HCT116 (cell line): ENCODE results near the gene DIDO1. TPM values are rescaled to one million over a fixed set of nuclear protein-coding genes. Genes with fewer than 3 reads are reported as not detected.

Experiments used
- ATAC-seq: fragments of 200-7000 bp; cut with Tn5 transposase; 2 replicates; pipeline ENCODE4 v1.9.1; 2020; ENCODE audit warnings: mild to moderate bottlenecking, moderate library complexity
- BruUV-seq: library from RNA; stranded (reverse); fragments of 400-500 nt; replicated peaks from 2 replicates; lab custom pipeline; 2021; lab: Mats Ljungman, UMichigan
- CTCF ChIA-PET: fragments of 300-600 bp; sonication (Branson Sonifier 250); formaldehyde crosslinking; loops from one replicate; lab custom pipeline; 2021; ENCODE audit warnings: antibody characterized with exemption; lab: Charles Lee
- POLR2A ChIA-PET: fragments of 300-600, 350-600 bp; sonication (Branson Sonifier 250); formaldehyde crosslinking; loops from one replicate; lab custom pipeline; 2021; ENCODE audit warnings: antibody characterized with exemption; lab: Charles Lee
- RAD21 ChIA-PET, 2 experiments: fragments of 300-600 bp; sonication (Branson Sonifier 250); formaldehyde crosslinking; loops; one replicate each; lab custom pipeline; 2023; ENCODE audit warnings: low total read pairs in 2 of 2; ENCODE audit not compliant: uncharacterized antibody in 2 of 2, unreplicated experiment in 2 of 2, low non-redundant PET in 1 of 2; lab: Charles Lee
- DNase-seq: peaks from one replicate; pipeline ENCODE4 v3.0.0-alpha.2; 2010; ENCODE audit warnings: low read depth, low spot score
- H2AFZ ChIP-seq: fragments of 200-600 bp; shearing (Covaris generic), sonication (generic); 2 replicates; pipeline ENCODE4 v1.6.1; 2017; ENCODE audit warnings: low read depth, mixed run types, mixed read lengths, antibody characterized with exemption, low read length; ENCODE audit not compliant: poor library complexity, severe bottlenecking
- H3K27ac ChIP-seq: 2 replicates; pipeline ENCODE4 v1.5.1; 2012; ENCODE audit warnings: low read depth, low read length
- H3K27me3 ChIP-seq: fragments of 200-600 bp; sonication (generic); 2 replicates; pipeline ENCODE4 v1.6.1; 2016; ENCODE audit warnings: mixed run types, low read length, mixed read lengths; ENCODE audit not compliant: insufficient read depth
- H3K36me3 ChIP-seq, 2 experiments: fragments of 200-500 bp in 1 of 2; fragments of 200-600 bp in 1 of 2; sonication (Bioruptor generic) in 1 of 2; sonication (generic) in 1 of 2; 2 replicates each; pipeline versions ENCODE4 v1.5.1 to v1.6.1; 2014 to 2016; ENCODE audit warnings: low read length in 2 of 2, inconsistent platforms in 1 of 2, mixed read lengths in 1 of 2, mixed run types in 1 of 2; ENCODE audit not compliant: insufficient read depth in 2 of 2, control insufficient read depth in 1 of 2
- H3K4me1 ChIP-seq, 2 experiments: fragments of 200-600 bp in 1 of 2; sonication (generic) in 1 of 2; 2 replicates each; pipeline versions ENCODE4 v1.5.1 to v1.6.1; 2012 to 2017; ENCODE audit warnings: low read length in 2 of 2, inconsistent platforms in 1 of 2, mild to moderate bottlenecking in 1 of 2, mixed read lengths in 1 of 2, mixed run types in 1 of 2, moderate library complexity in 1 of 2; ENCODE audit not compliant: insufficient read depth in 2 of 2, control insufficient read depth in 1 of 2
- H3K4me2 ChIP-seq: fragments of 200-600 bp; sonication (generic); 2 replicates; pipeline ENCODE4 v1.6.1; 2017; ENCODE audit warnings: mixed run types, low read length, mixed read lengths
- H3K4me3 ChIP-seq, 2 experiments: fragments of 200-600 bp in 1 of 2; sonication (generic) in 1 of 2; replicated peaks in 1 of 2; 2 replicates each; pipeline ENCODE4 v1.5.1; 2011 to 2016; ENCODE audit warnings: low read length in 2 of 2, control low read depth in 1 of 2, low read depth in 1 of 2, mild to moderate bottlenecking in 1 of 2, mixed read lengths in 1 of 2, mixed run types in 1 of 2
- H3K79me2 ChIP-seq: fragments of 200-600 bp; sonication (generic); 2 replicates; pipeline ENCODE4 v1.6.1; 2017; ENCODE audit warnings: mild to moderate bottlenecking, mixed run types, low read length, moderate library complexity, mixed read lengths; ENCODE audit not compliant: insufficient read depth
- H3K9ac ChIP-seq: fragments of 200-600 bp; sonication (generic); 2 replicates; pipeline ENCODE4 v1.6.1; 2016; ENCODE audit warnings: low read length, mixed read lengths
- H3K9me2 ChIP-seq: fragments of 200-600 bp; sonication (generic), shearing (Covaris generic); 2 replicates; pipeline ENCODE4 v1.6.1; 2017; ENCODE audit warnings: mixed run types, mild to moderate bottlenecking, moderate library complexity; ENCODE audit not compliant: insufficient read depth
- H3K9me3 ChIP-seq, 2 experiments: fragments of 200-500 bp in 1 of 2; fragments of 200-600 bp in 1 of 2; sonication (Bioruptor generic) in 1 of 2; sonication (generic) in 1 of 2; 2 replicates each; pipeline ENCODE4 v1.6.1; 2014 to 2017; ENCODE audit warnings: low read length in 2 of 2, mixed read lengths in 2 of 2, inconsistent platforms in 1 of 2, low read depth in 1 of 2, mild to moderate bottlenecking in 1 of 2, mixed run types in 1 of 2, moderate library complexity in 1 of 2; ENCODE audit not compliant: control insufficient read depth in 1 of 2, insufficient read depth in 1 of 2
- H4K20me1 ChIP-seq: fragments of 200-600 bp; sonication (generic), shearing (Covaris generic); 2 replicates; pipeline ENCODE4 v1.6.1; 2017; ENCODE audit warnings: mixed run types, mild to moderate bottlenecking, moderate library complexity; ENCODE audit not compliant: insufficient read depth
- ATF3 ChIP-seq: IDR thresholded peaks from 2 replicates; pipeline ENCODE4 v1.6.1; 2012
- CBX3 ChIP-seq: IDR thresholded peaks from 2 replicates; pipeline ENCODE4 v1.6.1; 2012; ENCODE audit warnings: low read depth
- CEBPB ChIP-seq: IDR thresholded peaks from 2 replicates; pipeline ENCODE4 v1.6.1; 2012; ENCODE audit warnings: low read depth
- ELF1 ChIP-seq: IDR thresholded peaks from 2 replicates; pipeline ENCODE4 v1.6.1; 2012; ENCODE audit warnings: low read depth, borderline replicate concordance
- EZH2phosphoT487 ChIP-seq: fragments of 200-600 bp; IDR thresholded peaks from 2 replicates; pipeline ENCODE4 v1.6.1; 2018; ENCODE audit warnings: antibody characterized with exemption, borderline replicate concordance
- FOSL1 ChIP-seq: IDR thresholded peaks from 2 replicates; pipeline ENCODE4 v1.6.1; 2012; ENCODE audit warnings: low read depth
- JUND ChIP-seq: IDR thresholded peaks from 2 replicates; pipeline ENCODE4 v1.6.1; 2012
- MAX ChIP-seq: IDR thresholded peaks from 2 replicates; pipeline ENCODE4 v1.6.1; 2012
- POLR2A ChIP-seq: IDR thresholded peaks from 2 replicates; pipeline ENCODE4 v1.7.0; 2011; ENCODE audit warnings: borderline replicate concordance; ENCODE audit not compliant: insufficient read depth, insufficient read length; ENCODE audit errors: extremely low read depth
- POLR2AphosphoS5 ChIP-seq: IDR thresholded peaks from 2 replicates; pipeline ENCODE4 v1.6.1; 2011; ENCODE audit warnings: mild to moderate bottlenecking, low read depth, low read length, moderate library complexity
- RAD21 ChIP-seq: IDR thresholded peaks from 2 replicates; pipeline ENCODE4 v1.6.1; 2012; ENCODE audit warnings: low read depth, mild to moderate bottlenecking
- SP1 ChIP-seq: IDR thresholded peaks from 2 replicates; pipeline ENCODE4 v1.6.1; 2012; ENCODE audit warnings: low read depth
- SRF ChIP-seq: IDR thresholded peaks from 2 replicates; pipeline ENCODE4 v1.6.1; 2012; ENCODE audit warnings: low read depth
- TCF7L2 ChIP-seq: IDR thresholded peaks from 2 replicates; pipeline ENCODE4 v1.7.0; 2011; ENCODE audit warnings: borderline replicate concordance, inconsistent platforms; ENCODE audit not compliant: insufficient read depth, insufficient read length; ENCODE audit errors: extremely low read depth
- YY1 ChIP-seq: IDR thresholded peaks from 2 replicates; pipeline ENCODE4 v1.6.1; 2011; ENCODE audit warnings: low read length, low read depth, moderate library complexity, mild to moderate bottlenecking; ENCODE audit not compliant: insufficient replicate concordance; ENCODE audit errors: extremely low read depth
- ZBTB33 ChIP-seq: IDR thresholded peaks from 2 replicates; pipeline ENCODE4 v1.6.1; 2011; ENCODE audit warnings: mild to moderate bottlenecking, low read length, moderate library complexity; ENCODE audit not compliant: insufficient replicate concordance; ENCODE audit errors: extremely low read depth
- ZFX ChIP-seq: fragments of 450-650 bp; IDR thresholded peaks from 2 replicates; pipeline ENCODE4 v1.6.1; 2017
- intact Hi-C: fragments of 100-400 bp; cut with micrococcal nuclease; formaldehyde crosslinking; loops from 2 replicates; pipeline ENCODE4 v1.10.0; 2022
- total RNA-seq: library from RNA; stranded (reverse); gene quantifications from one replicate; pipeline ENCODE4 v1.2.1, GENCODE V29; 2021; ENCODE audit not compliant: unreplicated experiment

DIDO1 gene
- total RNA-seq, 1 experiment from 2014 or later, result 41.4 TPM

GRCh38 chr20:62945771-62946339 is 19.6 kb upstream of the DIDO1 start:
- Histone ChIP-seq H3K79me2 (peaks cover 28% of the 10 kb centered on the region), H3K27ac (no peak overlapping the region), H3K4me2 (no peak overlapping the region), H3K27me3 (no peaks in the 10 kb centered on the region), H2AFZ (no peak overlapping the region), H3K4me3 (no peak overlapping the region), H3K9ac (no peak overlapping the region), H3K9me3 (peaks cover 0 to 6% of the 10 kb centered on the region in 2 experiments; a peak in 1 of 4 replicates), H3K36me3 (peaks cover 49 to 65% of the 10 kb centered on the region in 2 experiments), H3K4me1 (no peaks in the 10 kb centered on the region), H4K20me1 (no peaks in the 10 kb centered on the region), H3K9me2 (no peaks in the 10 kb centered on the region)
- BruUV-seq, result no TSS peak
- ATAC-seq (no peak), DNase-seq (no peak)
- ChIA-PET RAD21 (no interaction called here), CTCF (no interaction called here), POLR2A (no interaction called here)
- TF ChIP-seq CBX3, result no peak
- no peak for TF ChIP-seq SRF
- no peak for TF ChIP-seq POLR2AphosphoS5
- intact Hi-C loops, result no loop called here

- no peak for ATAC-seq
- H3K79me2 ChIP-seq, result peaks cover 38% of the 10 kb centered on the region
- H3K36me3 ChIP-seq, result peaks cover 49 to 57% of the 10 kb centered on the region in 2 experiments
- H3K4me3 ChIP-seq, result no peak overlapping the region
- H3K4me1 ChIP-seq, result peaks cover under 1% of the 10 kb centered on the region in 2 experiments; a peak in 1 of 4 replicates
- H3K9me3 ChIP-seq, result peaks cover 0 to 6% of the 10 kb centered on the region in 2 experiments; a peak in 1 of 4 replicates
- ChIA-PET POLR2A (no interaction called here), CTCF (no interaction called here), RAD21 (no interaction called here)
- no peak for DNase-seq
- no peak overlapping the region for H3K9ac ChIP-seq
- no peaks in the 10 kb centered on the region for H3K9me2 ChIP-seq
- intact Hi-C loops, result no loop called here
- no TSS peak for BruUV-seq
- no peak overlapping the region for H3K27ac ChIP-seq
- no peak overlapping the region for H3K4me2 ChIP-seq
- no peaks in the 10 kb centered on the region for H3K27me3 ChIP-seq
- no peaks in the 10 kb centered on the region for H4K20me1 ChIP-seq
- no peak for TF ChIP-seq YY1
- no peak for TF ChIP-seq RAD21
- no peak for TF ChIP-seq ZBTB33
- no peak for TF ChIP-seq EZH2phosphoT487
- no peak for TF ChIP-seq TCF7L2
- no peak for TF ChIP-seq ATF3
- no peak for TF ChIP-seq FOSL1
- no peak for TF ChIP-seq CBX3
- TF ChIP-seq JUND, result no peak
- no peak for TF ChIP-seq MAX
- TF ChIP-seq POLR2A, result no peak
- TF ChIP-seq ZFX, result no peak
- TF ChIP-seq ELF1, result no peak
- TF ChIP-seq SP1, result no peak
- no peak for TF ChIP-seq CEBPB
- no peak overlapping the region for H2AFZ ChIP-seq
Observed at GRCh38 chr20:62944746-62945145, 18.4 kb upstream of the DIDO1 start.
